T-helper 17 cell (primary cell): Measurements from ENCODE around the gene OR51M1. TPM values are rescaled to one million over a fixed set of nuclear protein-coding genes. Genes with fewer than 3 reads are reported as not detected.

Experiments
- ATAC-seq: fragments of 150-1000 bp; cut with Tn5 transposase; 2 replicates; pipeline ENCODE4 v1.10.0; 2021; ENCODE audit warnings: mild to moderate bottlenecking, moderate library complexity
- DNase-seq, 3 donors: peaks; one replicate each; pipeline versions ENCODE4 v3.0.0 to v3.0.0-alpha.2; 2020 to 2021
- H3K9me3 ChIP-seq: one replicate; pipeline ENCODE4 v1.7.0; 2013; ENCODE audit warnings: low read length, mild to moderate bottlenecking; ENCODE audit not compliant: control insufficient read depth, poor library complexity, severe bottlenecking
- H3K27ac Mint-ChIP-seq: one replicate; pipeline ENCODE4 v1.8.0; 2022; ENCODE audit warnings: mild to moderate bottlenecking, moderate library complexity, mixed read lengths
- H3K27me3 Mint-ChIP-seq: one replicate; pipeline ENCODE4 v1.8.0; 2022; ENCODE audit warnings: mixed read lengths
- H3K36me3 Mint-ChIP-seq: one replicate; pipeline ENCODE4 v1.8.0; 2022; ENCODE audit warnings: low read depth, mixed read lengths
- H3K4me1 Mint-ChIP-seq: one replicate; pipeline ENCODE4 v1.8.0; 2022; ENCODE audit warnings: mild to moderate bottlenecking, mixed read lengths
- H3K4me3 Mint-ChIP-seq: one replicate; pipeline ENCODE4 v1.8.0; 2022; ENCODE audit warnings: mild to moderate bottlenecking, moderate library complexity, mixed read lengths
- total RNA-seq, 4 donors: library from RNA in 2 of 4; stranded (reverse) in 2 of 4; gene quantifications; one replicate each; pipeline ENCODE4 v1.2.3 and lab custom pipeline; 2022 to 2026

Gene OR51M1
- total RNA-seq, 2 donors from 2014 or later: not detected

- H3K9me3 ChIP-seq: no peaks in the 10 kb centered on the region
- Mint-ChIP-seq H3K36me3 (no peaks in the 10 kb centered on the region), H3K27ac (no peak overlapping the region), H3K4me1 (no peaks in the 10 kb centered on the region), H3K27me3 (peaks cover 32% of the 10 kb centered on the region), H3K4me3 (no peak overlapping the region)
- DNase-seq (no peak), ATAC-seq (no peak)
Measured at GRCh38 chr11:5423131-5423530, 39.5 kb downstream of the OR51M1 start.

GRCh38 chr11:5441414-5441813 is 57.8 kb downstream of the OR51M1 start, which contains the start of gene OR51I1:
OR51I1 (minus strand) TSS chr11:5441514; CDS start chr11:5441514, 0 bp downstream.
- ATAC-seq: no peak
- no peak within 1 kb of the TSS for H3K4me3 Mint-ChIP-seq

More at GRCh38 chr11:5441414-5441813, 57.8 kb downstream of the OR51M1 start, which contains the start of gene OR51I1:
- Mint-ChIP-seq H3K27me3 (peaks cover 24% of the 10 kb centered on the region), H3K36me3 (peaks cover 2% of the 10 kb centered on the region), H3K27ac (no peak within 1 kb of the TSS), H3K4me1 (no peaks in the 10 kb centered on the region)
- no peak for DNase-seq
- H3K9me3 ChIP-seq: no peaks in the 10 kb centered on the region

Other genes with a start within 250 kb of the OR51M1 start
- not detected for gene OR52A5, start 245.5 kb upstream of the OR51M1 start, total RNA-seq
- gene OR52A1, start 229.1 kb upstream of the OR51M1 start, total RNA-seq: not detected
- gene OR51V1, start 183.1 kb upstream of the OR51M1 start, total RNA-seq: not detected
- 1 to 10 TPM in 1 of 2 donors, not detected in 1; 1.3 TPM for gene HBB, start 156.7 kb upstream of the OR51M1 start, total RNA-seq
- 1 to 10 TPM in 1 of 2 donors, not detected in 1; 1.0 TPM for gene HBD, start 149.3 kb upstream of the OR51M1 start, total RNA-seq
- not detected for gene HBG1, start 134.0 kb upstream of the OR51M1 start, total RNA-seq
- 1 to 10 TPM in 1 of 2 donors, not detected in 1; 1.7 TPM for gene HBG2, start 129.0 kb upstream of the OR51M1 start, total RNA-seq
- gene HBE1, start 113.9 kb upstream of the OR51M1 start, total RNA-seq: not detected
- not detected for gene OR51B4, start 81.9 kb upstream of the OR51M1 start, total RNA-seq
- not detected for gene OR51B2, start 59.5 kb upstream of the OR51M1 start, total RNA-seq
- gene OR51B5, start 40.3 kb upstream of the OR51M1 start, total RNA-seq: under 1 TPM in 1 of 2 donors, not detected in 1; 0.40 TPM
- not detected for gene OR51B6, start 32.3 kb upstream of the OR51M1 start, total RNA-seq
- gene OR51Q1, start 38.3 kb downstream of the OR51M1 start, total RNA-seq: not detected
- not detected for gene OR51I1, start 57.7 kb downstream of the OR51M1 start, total RNA-seq
- gene OR51I2, start 65.5 kb downstream of the OR51M1 start, total RNA-seq: not detected
- not detected for gene OR52D1, start 104.9 kb downstream of the OR51M1 start, total RNA-seq
- gene UBQLN3, start 126.1 kb downstream of the OR51M1 start, total RNA-seq: under 1 TPM in 1 of 2 donors, not detected in 1; 0.20 TPM
- gene UBQLNL, start 132.9 kb downstream of the OR51M1 start, total RNA-seq: under 1 TPM; 0.29 to 0.42 TPM
- gene OR52H1, start 164.7 kb downstream of the OR51M1 start, total RNA-seq: not detected
- gene OR52B6, start 197.1 kb downstream of the OR51M1 start, total RNA-seq: not detected
- not detected for gene TRIM6, start 212.8 kb downstream of the OR51M1 start, total RNA-seq
- 1 to 10 TPM; 3.8 to 6.5 TPM for gene TRIM34, start 241.2 kb downstream of the OR51M1 start, total RNA-seq